Measurements from ENCODE around the gene IRX2. TPM values are rescaled to one million over a fixed set of nuclear protein-coding genes. Genes with fewer than 3 reads are reported as not detected.

Gene IRX2
- total and polyA plus RNA-seq, 2 donors (not counting 3 experiments of a cell fraction or from before 2014, with no cell fraction given), result not detected

DNA sequence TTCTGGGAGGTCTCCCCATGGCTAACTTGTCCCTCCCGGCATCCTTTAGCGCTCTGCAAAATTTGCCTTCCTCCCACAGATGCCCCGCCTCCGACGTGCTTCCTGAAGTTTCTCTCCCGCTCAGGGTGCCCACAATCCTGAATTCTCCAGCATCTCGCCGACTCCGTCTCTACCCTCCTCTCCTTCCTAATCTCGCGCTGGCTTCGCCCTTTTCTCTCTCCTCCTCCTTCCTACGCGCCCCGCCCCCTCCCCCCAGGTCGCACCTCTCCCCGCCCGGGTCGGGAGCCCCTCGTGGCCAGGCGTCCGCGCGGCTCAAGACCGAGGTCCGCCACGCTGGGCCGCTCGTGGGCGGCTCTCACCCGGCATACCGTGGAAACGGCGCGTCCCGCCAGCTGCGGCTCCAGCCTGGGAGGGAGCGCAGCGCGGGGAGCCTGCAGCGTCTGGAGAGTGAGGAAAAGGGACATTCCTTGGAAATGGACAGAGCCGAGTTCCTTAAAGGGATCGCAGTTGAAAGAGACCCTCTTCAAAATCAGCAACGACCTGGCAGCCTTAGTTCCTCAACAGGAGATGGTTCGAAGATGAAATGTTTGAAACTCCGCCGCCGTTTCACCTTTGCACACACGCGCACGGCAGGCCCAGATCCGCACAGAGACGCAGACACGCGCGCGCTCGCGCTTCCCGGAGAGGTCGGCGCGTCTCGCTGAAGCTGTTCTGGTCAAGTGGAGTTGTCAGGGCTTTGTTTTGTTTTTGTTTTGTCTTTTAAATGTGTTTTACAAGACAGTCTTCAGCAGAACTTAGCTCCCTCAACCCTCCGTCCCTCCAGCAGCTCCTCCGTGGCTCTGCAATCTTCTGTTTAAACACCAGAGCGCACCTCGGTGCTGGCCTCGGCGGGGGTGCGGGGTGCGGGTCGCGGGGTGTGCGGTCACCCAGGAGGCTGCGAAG is 5.0 kb upstream of the IRX2 start:
- H3K9ac ChIP-seq (replicated peaks; ENCODE audit: extremely low read depth, insufficient read depth, low read length), result no peak overlapping the region

More for the DNA sequence above, 5.0 kb upstream of the IRX2 start:
- BruUV-seq (replicated peaks), result no TSS peak
- dilution Hi-C loops (cut with MboI; ENCODE audit: extremely low pct_ligation_motif_present, low sequenced_read_pairs), result no loop called here
- Histone ChIP-seq H3K79me2 (ENCODE audit: control insufficient read depth, insufficient read depth, low read length) (no peaks in the 10 kb centered on the region), H3K9me3 (replicated peaks; ENCODE audit: control insufficient read depth, insufficient read depth, low read length) (no peaks in the 10 kb centered on the region), H3K36me3 (ENCODE audit: control insufficient read depth in 2 of 2, extremely low read depth in 1 of 2, insufficient read depth in 2 of 2, low read length in 2 of 2) (no peaks in the 10 kb centered on the region), H3K27me3 (ENCODE audit: control insufficient read depth in 2 of 2, insufficient read depth in 2 of 2, low read length in 2 of 2) (peaks cover 39 to 59% of the 10 kb centered on the region in 2 experiments), H4K20me1 (replicated peaks; ENCODE audit: control insufficient read depth, extremely low read depth, insufficient read depth, low read length) (no peaks in the 10 kb centered on the region), H3K4me1 (ENCODE audit: control insufficient read depth, extremely low read depth, insufficient read depth, low read length) (no peaks in the 10 kb centered on the region), H3K4me2 (ENCODE audit: insufficient read depth, low read length) (no peak overlapping the region), H3K27ac (ENCODE audit: insufficient read depth, low read depth, low read length) (no peak overlapping the region), H2AFZ (ENCODE audit: low read depth, low read length) (no peak overlapping the region), H3K4me3 (replicated peaks in 1 of 3; ENCODE audit: insufficient read depth in 1 of 3, low read depth in 1 of 3, low read length in 3 of 3) (no peak overlapping the region), H3K9me1 (replicated peaks; ENCODE audit: control insufficient read depth, extremely low read depth, insufficient read depth, low read length) (no peaks in the 10 kb centered on the region)
- no peak for FAIRE-seq
- ChIA-PET CTCF (no interaction called here), POLR2A (no interaction called here)
- intact Hi-C loops (cut with micrococcal nuclease), result no loop called here
- TF ChIP-seq FOS (IDR thresholded peaks at IDR 0.05; ENCODE audit: borderline replicate concordance, insufficient read depth, low read length) (no peak), GATA2 (IDR thresholded peaks at IDR 0.05; ENCODE audit: insufficient read depth, insufficient read length, low read depth, low read length) (no peak), POLR2AphosphoS5 (IDR thresholded peaks at IDR 0.05; ENCODE audit: insufficient read depth, low read depth, low read length) (no peak), JUN (IDR thresholded peaks at IDR 0.05; ENCODE audit: borderline replicate concordance, insufficient read depth, insufficient read length, low read depth) (no peak), MYC (IDR thresholded peaks at IDR 0.05; ENCODE audit: low read depth, low read length) (no peak), POLR2A (IDR thresholded peaks at IDR 0.05; ENCODE audit: low read depth, low read length) (no peak), EZH2 (IDR thresholded peaks at IDR 0.05; ENCODE audit: borderline replicate concordance, low read depth, low read length, severe bottlenecking) (no peak)
- TF ChIP-seq, protein P1, sequence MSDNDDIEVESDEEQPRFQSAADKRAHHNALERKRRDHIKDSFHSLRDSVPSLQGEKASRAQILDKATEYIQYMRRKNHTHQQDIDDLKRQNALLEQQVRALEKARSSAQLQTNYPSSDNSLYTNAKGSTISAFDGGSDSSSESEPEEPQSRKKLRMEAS (IDR thresholded peaks at IDR 0.05; ENCODE audit: insufficient read depth, insufficient read length), result no peak
- TF ChIP-seq, protein P2, sequence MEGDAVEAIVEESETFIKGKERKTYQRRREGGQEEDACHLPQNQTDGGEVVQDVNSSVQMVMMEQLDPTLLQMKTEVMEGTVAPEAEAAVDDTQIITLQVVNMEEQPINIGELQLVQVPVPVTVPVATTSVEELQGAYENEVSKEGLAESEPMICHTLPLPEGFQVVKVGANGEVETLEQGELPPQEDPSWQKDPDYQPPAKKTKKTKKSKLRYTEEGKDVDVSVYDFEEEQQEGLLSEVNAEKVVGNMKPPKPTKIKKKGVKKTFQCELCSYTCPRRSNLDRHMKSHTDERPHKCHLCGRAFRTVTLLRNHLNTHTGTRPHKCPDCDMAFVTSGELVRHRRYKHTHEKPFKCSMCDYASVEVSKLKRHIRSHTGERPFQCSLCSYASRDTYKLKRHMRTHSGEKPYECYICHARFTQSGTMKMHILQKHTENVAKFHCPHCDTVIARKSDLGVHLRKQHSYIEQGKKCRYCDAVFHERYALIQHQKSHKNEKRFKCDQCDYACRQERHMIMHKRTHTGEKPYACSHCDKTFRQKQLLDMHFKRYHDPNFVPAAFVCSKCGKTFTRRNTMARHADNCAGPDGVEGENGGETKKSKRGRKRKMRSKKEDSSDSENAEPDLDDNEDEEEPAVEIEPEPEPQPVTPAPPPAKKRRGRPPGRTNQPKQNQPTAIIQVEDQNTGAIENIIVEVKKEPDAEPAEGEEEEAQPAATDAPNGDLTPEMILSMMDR (IDR thresholded peaks at IDR 0.05; ENCODE audit: extremely low read depth in 1 of 2, insufficient read depth in 1 of 2, low read depth in 1 of 2, low read length in 2 of 2), result no peak
- no peak for DNase-seq (ENCODE audit: low read depth, low spot score)
